ENCODE measurements around the gene RNF7.
"Not testable (repeated sequence)": the region's sequence is repeated elsewhere in the genome, so short reads cannot be mapped to it uniquely, and the experiment has no call there.

The RNF7 gene

DNA sequence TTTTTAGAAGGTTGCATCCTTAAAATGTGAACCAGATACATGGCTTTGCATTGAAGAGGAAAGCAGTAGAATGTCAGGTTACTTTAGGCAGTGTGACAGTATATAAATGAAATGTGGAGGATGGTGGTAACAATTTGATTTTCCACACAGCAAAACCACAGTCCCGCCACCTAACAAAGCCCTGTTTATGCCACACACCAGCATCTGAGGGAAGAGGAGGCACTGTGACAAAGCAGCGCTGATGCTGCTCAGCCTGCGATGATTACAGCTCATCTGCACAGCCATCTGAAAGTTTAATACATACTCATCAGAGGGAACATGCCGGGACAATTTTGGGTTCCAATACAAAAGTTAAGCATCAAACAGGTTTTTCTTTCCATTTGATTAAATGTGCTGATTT lies 8.9 kb downstream of the RNF7 start:
- Histone ChIP-seq H3K4me2 (ENCODE audit: low read length) (no peak overlapping the region), H3K27ac (ENCODE audit: low read length) (no peak overlapping the region), H3K9ac (ENCODE audit: low read length) (no peak overlapping the region), H3K27me3 (ENCODE audit: low read depth, low read length) (no peaks in the 10 kb centered on the region), H2AFZ (ENCODE audit: low read depth, low read length) (no peak overlapping the region), H3K79me2 (ENCODE audit: low read length) (peaks cover 32% of the 10 kb centered on the region), H3K4me1 (ENCODE audit: low read length) (no peaks in the 10 kb centered on the region), H3K4me3 (ENCODE audit: low read length) (no peak overlapping the region), H4K20me1 (ENCODE audit: insufficient read depth, low read length) (peaks cover 13% of the 10 kb centered on the region), H3K36me3 (replicated peaks; ENCODE audit: low read depth, low read length) (peaks cover 28% of the 10 kb centered on the region), H3K9me3 (ENCODE audit: insufficient read depth, low read length) (no peaks in the 10 kb centered on the region)
- TF ChIP-seq, protein P1, sequence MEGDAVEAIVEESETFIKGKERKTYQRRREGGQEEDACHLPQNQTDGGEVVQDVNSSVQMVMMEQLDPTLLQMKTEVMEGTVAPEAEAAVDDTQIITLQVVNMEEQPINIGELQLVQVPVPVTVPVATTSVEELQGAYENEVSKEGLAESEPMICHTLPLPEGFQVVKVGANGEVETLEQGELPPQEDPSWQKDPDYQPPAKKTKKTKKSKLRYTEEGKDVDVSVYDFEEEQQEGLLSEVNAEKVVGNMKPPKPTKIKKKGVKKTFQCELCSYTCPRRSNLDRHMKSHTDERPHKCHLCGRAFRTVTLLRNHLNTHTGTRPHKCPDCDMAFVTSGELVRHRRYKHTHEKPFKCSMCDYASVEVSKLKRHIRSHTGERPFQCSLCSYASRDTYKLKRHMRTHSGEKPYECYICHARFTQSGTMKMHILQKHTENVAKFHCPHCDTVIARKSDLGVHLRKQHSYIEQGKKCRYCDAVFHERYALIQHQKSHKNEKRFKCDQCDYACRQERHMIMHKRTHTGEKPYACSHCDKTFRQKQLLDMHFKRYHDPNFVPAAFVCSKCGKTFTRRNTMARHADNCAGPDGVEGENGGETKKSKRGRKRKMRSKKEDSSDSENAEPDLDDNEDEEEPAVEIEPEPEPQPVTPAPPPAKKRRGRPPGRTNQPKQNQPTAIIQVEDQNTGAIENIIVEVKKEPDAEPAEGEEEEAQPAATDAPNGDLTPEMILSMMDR (IDR thresholded peaks at IDR 0.05; ENCODE audit: low read depth, low read length), result no peak
- TF ChIP-seq EZH2phosphoT487 (IDR thresholded peaks at IDR 0.05; ENCODE audit: low read depth), result no peak

DNA sequence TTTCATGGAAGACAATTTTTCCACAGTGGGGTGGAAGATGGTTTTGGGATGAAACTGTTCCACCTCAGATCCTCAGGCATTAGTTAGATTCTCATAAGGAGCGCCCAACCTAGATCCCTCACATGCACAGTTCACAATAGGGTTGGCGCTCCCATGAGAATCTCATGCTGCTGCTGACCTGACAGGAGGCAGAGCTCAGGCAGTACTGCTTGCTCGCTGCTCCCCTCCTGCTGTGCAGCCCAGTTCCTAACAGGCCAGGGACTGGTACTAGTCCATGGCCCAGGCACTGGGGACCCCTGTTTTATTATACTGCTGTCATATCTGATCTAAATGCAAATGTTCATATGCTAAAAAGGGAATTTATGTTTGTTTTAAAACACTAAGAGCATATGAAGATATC lies 15.3 kb downstream of the RNF7 start:
- H3K9me3 ChIP-seq (ENCODE audit: insufficient read depth, low read length), result no peaks in the 10 kb centered on the region

DNA sequence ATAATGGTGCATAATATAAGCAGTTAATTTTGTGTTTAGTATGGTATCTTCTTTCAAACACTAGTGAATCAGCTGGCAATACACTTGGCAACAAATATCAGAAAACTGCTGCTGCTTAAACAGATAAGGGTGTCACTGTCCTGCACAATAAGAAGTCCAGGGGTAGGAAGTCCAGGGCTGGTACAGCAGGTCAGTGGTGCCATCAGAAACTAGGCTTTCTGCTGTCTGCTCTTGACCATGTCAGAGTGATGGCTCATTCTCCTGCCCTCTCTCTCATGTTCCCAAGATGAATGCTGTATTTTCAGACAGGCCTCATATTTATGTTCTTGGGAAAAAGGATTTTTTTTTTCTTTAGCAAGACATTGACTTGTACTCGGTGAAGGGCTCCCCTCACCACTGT lies 15.9 kb downstream of the RNF7 start:
- Histone ChIP-seq H2AFZ (ENCODE audit: low read depth, low read length) (no peak overlapping the region), H3K4me1 (ENCODE audit: low read length) (no peaks in the 10 kb centered on the region), H3K9ac (ENCODE audit: low read length) (no peak overlapping the region), H3K4me3 (ENCODE audit: low read length) (no peak overlapping the region), H3K9me3 (ENCODE audit: insufficient read depth, low read length) (no peaks in the 10 kb centered on the region), H3K27me3 (ENCODE audit: low read depth, low read length) (no peaks in the 10 kb centered on the region), H3K36me3 (replicated peaks; ENCODE audit: low read depth, low read length) (peaks cover 3% of the 10 kb centered on the region), H3K4me2 (ENCODE audit: low read length) (no peak overlapping the region), H3K27ac (ENCODE audit: low read length) (no peak overlapping the region), H3K79me2 (ENCODE audit: low read length) (no peaks in the 10 kb centered on the region), H4K20me1 (ENCODE audit: insufficient read depth, low read length) (no peaks in the 10 kb centered on the region)
- TF ChIP-seq, protein P1 (IDR thresholded peaks at IDR 0.05; ENCODE audit: low read depth, low read length), result no peak
- no peak for TF ChIP-seq EZH2phosphoT487 (IDR thresholded peaks at IDR 0.05; ENCODE audit: low read depth)

More for the DNA sequence above, 15.3 kb downstream of the RNF7 start:
- no peak overlapping the region for H2AFZ ChIP-seq (ENCODE audit: low read depth, low read length)
- H3K4me3 ChIP-seq (ENCODE audit: low read length), result no peak overlapping the region
- no peaks in the 10 kb centered on the region for H4K20me1 ChIP-seq (ENCODE audit: insufficient read depth, low read length)
- TF ChIP-seq, protein P1 (IDR thresholded peaks at IDR 0.05; ENCODE audit: low read depth, low read length), result no peak
- no peak for TF ChIP-seq EZH2phosphoT487 (IDR thresholded peaks at IDR 0.05; ENCODE audit: low read depth)
- H3K27me3 ChIP-seq (ENCODE audit: low read depth, low read length), result no peaks in the 10 kb centered on the region
- H3K4me1 ChIP-seq (ENCODE audit: low read length), result no peaks in the 10 kb centered on the region
- peaks cover 3% of the 10 kb centered on the region for H3K36me3 ChIP-seq (replicated peaks; ENCODE audit: low read depth, low read length)
- no peaks in the 10 kb centered on the region for H3K79me2 ChIP-seq (ENCODE audit: low read length)
- no peak overlapping the region for H3K27ac ChIP-seq (ENCODE audit: low read length)
- no peak overlapping the region for H3K9ac ChIP-seq (ENCODE audit: low read length)
- no peak overlapping the region for H3K4me2 ChIP-seq (ENCODE audit: low read length)

DNA sequence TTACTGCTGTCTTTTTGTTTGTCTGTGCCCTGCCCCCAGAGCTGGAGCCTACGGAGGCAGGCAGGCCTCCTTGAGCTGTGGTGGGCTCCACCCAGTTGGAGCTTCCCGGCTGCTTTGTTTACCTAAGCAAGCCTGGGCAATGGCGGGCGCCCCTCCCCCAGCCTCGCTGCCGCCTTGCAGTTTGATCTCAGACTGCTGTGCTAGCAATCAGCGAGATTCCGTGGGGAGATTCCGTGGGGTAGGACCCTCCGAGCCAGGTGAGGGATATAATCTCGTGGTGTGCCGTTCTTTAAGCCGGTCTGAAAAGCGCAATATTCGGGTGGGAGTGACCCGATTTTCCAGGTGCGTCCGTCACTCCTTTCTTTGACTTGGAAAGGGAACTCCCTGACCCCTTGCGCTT lies 24.5 kb downstream of the RNF7 start:
- not testable (repeated sequence) for H4K20me1 ChIP-seq (ENCODE audit: insufficient read depth, low read length); H3K4me1 ChIP-seq (ENCODE audit: low read length); H3K36me3 ChIP-seq (replicated peaks; ENCODE audit: low read depth, low read length); H3K4me3 ChIP-seq (ENCODE audit: low read length); H3K9ac ChIP-seq (ENCODE audit: low read length); H3K9me3 ChIP-seq (ENCODE audit: insufficient read depth, low read length); H3K4me2 ChIP-seq (ENCODE audit: low read length); H3K27ac ChIP-seq (ENCODE audit: low read length); H3K79me2 ChIP-seq (ENCODE audit: low read length); H2AFZ ChIP-seq (ENCODE audit: low read depth, low read length); H3K27me3 ChIP-seq (ENCODE audit: low read depth, low read length)

Measured in OCI-LY3 (cell line).